Smooth muscle cell (in vitro differentiated cells): Measurements from ENCODE around the gene PRDM1. TPM values are rescaled to one million over a fixed set of nuclear protein-coding genes. Genes with fewer than 3 reads are reported as not detected.

Source experiments
- DNase-seq: peaks from one replicate; lab custom pipeline; 2025; ENCODE audit not compliant: unreplicated experiment; lab: John Stamatoyannopoulos, UW
- H2AFZ ChIP-seq: fragments of 200-600 bp; sonication (generic); 2 replicates; pipeline ENCODE4 v1.6.0; 2016; ENCODE audit warnings: antibody characterized with exemption, low read depth, mild to moderate bottlenecking
- H3F3A ChIP-seq: fragments of 200-600 bp; sonication (generic); 2 replicates; pipeline ENCODE4 v1.6.0; 2017; ENCODE audit warnings: antibody characterized with exemption, low read depth
- H3K27ac ChIP-seq: fragments of 200-600 bp; sonication (generic); 2 replicates; pipeline ENCODE4 v1.5.1; 2016; ENCODE audit warnings: low read depth, mild to moderate bottlenecking
- H3K27me3 ChIP-seq: fragments of 200-600 bp; sonication (generic); 2 replicates; pipeline ENCODE4 v1.6.1; 2016; ENCODE audit warnings: low read depth, mild to moderate bottlenecking
- H3K36me3 ChIP-seq: fragments of 200-600 bp; sonication (generic); 2 replicates; pipeline ENCODE4 v1.5.1; 2016; ENCODE audit warnings: low read depth
- H3K4me1 ChIP-seq: fragments of 200-600 bp; sonication (generic); 2 replicates; pipeline ENCODE4 v1.5.1; 2016; ENCODE audit warnings: low read depth
- H3K4me2 ChIP-seq: fragments of 200-600 bp; sonication (generic); 2 replicates; pipeline ENCODE4 v1.6.0; 2016; ENCODE audit warnings: mild to moderate bottlenecking
- H3K4me3 ChIP-seq: fragments of 200-600 bp; sonication (generic); 2 replicates; pipeline ENCODE4 v1.5.1; 2016; ENCODE audit warnings: mild to moderate bottlenecking
- H3K79me2 ChIP-seq: fragments of 200-600 bp; sonication (generic); 2 replicates; pipeline ENCODE4 v1.6.0; 2016; ENCODE audit warnings: low read depth, mild to moderate bottlenecking
- H3K9ac ChIP-seq: fragments of 200-600 bp; sonication (generic); 2 replicates; pipeline ENCODE4 v1.6.0; 2016; ENCODE audit warnings: low read depth
- H3K9me3 ChIP-seq: fragments of 200-600 bp; sonication (generic); replicated peaks from 2 replicates; pipeline ENCODE4 v1.5.1; 2016; ENCODE audit warnings: low read depth
- H4K20me1 ChIP-seq: fragments of 200-600 bp; sonication (generic); 2 replicates; pipeline ENCODE4 v1.6.0; 2016; ENCODE audit warnings: low read depth
- CTCF ChIP-seq: fragments of 200-600 bp; sonication (generic); IDR thresholded peaks from 2 replicates; pipeline ENCODE4 v1.5.1; 2017; ENCODE audit warnings: borderline replicate concordance, mild to moderate bottlenecking, antibody characterized with exemption; ENCODE audit not compliant: insufficient read depth, poor library complexity, severe bottlenecking
- WGBS: methylation state at CpG from one replicate; pipeline ENCODE4 v1.1.7; 2016; ENCODE audit warnings: low lambda C conversion rate; 5-methylcytosine and 5-hydroxymethylcytosine counted together
- polyA plus RNA-seq: library from polyadenylated mRNA; unstranded; fragments of >200 nt; fragmentation: Nextera tagmentation; extraction: Ambion mirVana; gene quantifications from 2 replicates; pipeline ENCODE4 v1.2.1, GENCODE V29; 2016
- total RNA-seq: library from RNA; depleted of rRNA; stranded (reverse); fragments of >200 nt; gene quantifications from 2 replicates; pipeline ENCODE4 v1.2.3, GENCODE V29; 2014

PRDM1 gene
- total and polyA plus RNA-seq, 2 experiments from 2014 or later: 15.1 to 15.6 TPM

- no peak for DNase-seq
- Histone ChIP-seq H3K27me3 (no peaks in the 10 kb centered on the region), H3K9me3 (no peaks in the 10 kb centered on the region), H3K4me3 (no peak overlapping the region), H3K79me2 (no peaks in the 10 kb centered on the region), H3K27ac (peak overlapping the region; percentile 60), H3K36me3 (no peaks in the 10 kb centered on the region), H2AFZ (no peak overlapping the region), H3K4me1 (peaks cover 5% of the 10 kb centered on the region), H4K20me1 (no peaks in the 10 kb centered on the region), H3F3A (no peaks in the 10 kb centered on the region), H3K9ac (no peak overlapping the region), H3K4me2 (peak overlapping the region; percentile 64)
- TF ChIP-seq CTCF: no peak
- 59% methylated on average over 9 of the region's 9 CpGs for WGBS
Observed at GRCh38 chr6:106128981-106129781, 43.0 kb downstream of the PRDM1 start.

GRCh38 chr6:106132153-106132698 is 46.1 kb downstream of the PRDM1 start:
- WGBS: 76% methylated on average over 10 of the region's 10 CpGs
- H3K9ac ChIP-seq: no peak overlapping the region
- no peak for DNase-seq
- no peaks in the 10 kb centered on the region for H4K20me1 ChIP-seq
- no peaks in the 10 kb centered on the region for H3K36me3 ChIP-seq
- no peak overlapping the region for H3K27ac ChIP-seq
- no peak overlapping the region for H2AFZ ChIP-seq
- H3F3A ChIP-seq: no peaks in the 10 kb centered on the region
- no peak overlapping the region for H3K4me2 ChIP-seq
- H3K9me3 ChIP-seq: no peaks in the 10 kb centered on the region
- no peak for TF ChIP-seq CTCF
- no peaks in the 10 kb centered on the region for H3K27me3 ChIP-seq
- H3K4me1 ChIP-seq: peaks cover 9% of the 10 kb centered on the region
- H3K79me2 ChIP-seq: no peaks in the 10 kb centered on the region
- no peak overlapping the region for H3K4me3 ChIP-seq

DNA sequence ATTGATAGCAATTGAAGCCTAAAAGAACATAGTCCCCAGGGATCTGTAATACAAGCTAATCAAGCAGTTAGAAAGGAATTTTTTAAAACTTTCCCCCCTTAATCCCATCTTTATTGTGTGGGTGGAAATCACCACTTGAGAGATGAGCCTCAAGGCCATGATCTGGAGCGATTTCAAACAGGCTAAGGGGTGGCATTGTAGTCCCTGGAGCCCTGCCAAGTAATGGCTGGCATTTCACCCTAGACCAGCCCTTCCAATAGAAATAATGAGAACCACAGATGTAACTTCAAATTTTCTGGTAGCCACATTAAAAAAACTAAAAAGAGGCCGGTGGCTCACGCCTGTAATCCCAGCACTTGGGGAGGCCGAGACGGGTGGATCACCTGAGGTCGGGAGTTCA is 46.9 kb downstream of the PRDM1 start:
- no peaks in the 10 kb centered on the region for H3K79me2 ChIP-seq
- no peaks in the 10 kb centered on the region for H3K27me3 ChIP-seq
- TF ChIP-seq CTCF: no peak
- H3K36me3 ChIP-seq: no peaks in the 10 kb centered on the region
- H3K9ac ChIP-seq: no peak overlapping the region
- H3K4me3 ChIP-seq: no peak overlapping the region
- H3K27ac ChIP-seq: no peak overlapping the region
- over 99% methylated on average over 6 of the region's 6 CpGs for WGBS
- no peak for DNase-seq
- no peaks in the 10 kb centered on the region for H3K9me3 ChIP-seq
- H3F3A ChIP-seq: no peaks in the 10 kb centered on the region
- H3K4me1 ChIP-seq: peaks cover 9% of the 10 kb centered on the region
- no peak overlapping the region for H3K4me2 ChIP-seq
- no peak overlapping the region for H2AFZ ChIP-seq
- no peaks in the 10 kb centered on the region for H4K20me1 ChIP-seq
